Dendritic cell treated with granulocyte-macrophage colony-stimulating factor and Interleukin-4, amounts not matched to agents 40 ng/mL and 50 ng/mL, for 4 days (primary cell): ENCODE data around the gene NAPA.

Experiments used
- H3K27ac Mint-ChIP-seq: one replicate; pipeline ENCODE4 v1.8.0; 2022; ENCODE audit warnings: mild to moderate bottlenecking, mixed read lengths
- H3K27me3 Mint-ChIP-seq: one replicate; pipeline ENCODE4 v1.8.0; 2022; ENCODE audit warnings: mild to moderate bottlenecking, mixed read lengths
- H3K36me3 Mint-ChIP-seq: one replicate; pipeline ENCODE4 v1.8.0; 2022; ENCODE audit warnings: low read depth, mixed read lengths
- H3K4me1 Mint-ChIP-seq: one replicate; pipeline ENCODE4 v1.8.0; 2022; ENCODE audit warnings: low read depth, mixed read lengths
- H3K4me3 Mint-ChIP-seq: one replicate; pipeline ENCODE4 v1.8.0; 2022; ENCODE audit warnings: mild to moderate bottlenecking, moderate library complexity, mixed read lengths
- H3K9me3 Mint-ChIP-seq: one replicate; pipeline ENCODE4 v1.8.0; 2022; ENCODE audit warnings: mixed read lengths
- intact Hi-C: fragments of 100-400 bp; cut with micrococcal nuclease; formaldehyde crosslinking; loops from one replicate; pipeline ENCODE4 v1.15.0; 2022

The NAPA gene

GRCh38 chr19:47539747-47540311 is 25.0 kb upstream of the NAPA start:
- Mint-ChIP-seq H3K4me1 (no peaks in the 10 kb centered on the region), H3K36me3 (no peaks in the 10 kb centered on the region), H3K9me3 (no peaks in the 10 kb centered on the region), H3K4me3 (no peak overlapping the region), H3K27ac (no peak overlapping the region), H3K27me3 (peaks cover 30% of the 10 kb centered on the region)
- intact Hi-C loops, result no loop called here

GRCh38 chr19:47538812-47539211 is 23.9 kb upstream of the NAPA start:
- no peaks in the 10 kb centered on the region for H3K9me3 Mint-ChIP-seq
- no peaks in the 10 kb centered on the region for H3K36me3 Mint-ChIP-seq
- H3K27me3 Mint-ChIP-seq, result peaks cover 21% of the 10 kb centered on the region
- no peak overlapping the region for H3K4me3 Mint-ChIP-seq
- intact Hi-C loops, result no loop called here
- no peak overlapping the region for H3K27ac Mint-ChIP-seq
- H3K4me1 Mint-ChIP-seq, result no peaks in the 10 kb centered on the region

- no peaks in the 10 kb centered on the region for H3K36me3 Mint-ChIP-seq
- H3K9me3 Mint-ChIP-seq, result no peaks in the 10 kb centered on the region
- intact Hi-C loops, result no loop called here
- no peaks in the 10 kb centered on the region for H3K4me1 Mint-ChIP-seq
- H3K27me3 Mint-ChIP-seq, result peaks cover 13% of the 10 kb centered on the region
- H3K27ac Mint-ChIP-seq, result no peak overlapping the region
- no peak overlapping the region for H3K4me3 Mint-ChIP-seq
Observed at GRCh38 chr19:47537493-47537892, 22.6 kb upstream of the NAPA start.

GRCh38 chr19:47534628-47535027 is 19.8 kb upstream of the NAPA start:
- Mint-ChIP-seq H3K27me3 (peaks cover 6% of the 10 kb centered on the region), H3K27ac (no peak overlapping the region), H3K9me3 (no peaks in the 10 kb centered on the region), H3K4me1 (peaks cover 8% of the 10 kb centered on the region), H3K4me3 (no peak overlapping the region), H3K36me3 (no peaks in the 10 kb centered on the region)
- intact Hi-C loops, result no loop called here

DNA sequence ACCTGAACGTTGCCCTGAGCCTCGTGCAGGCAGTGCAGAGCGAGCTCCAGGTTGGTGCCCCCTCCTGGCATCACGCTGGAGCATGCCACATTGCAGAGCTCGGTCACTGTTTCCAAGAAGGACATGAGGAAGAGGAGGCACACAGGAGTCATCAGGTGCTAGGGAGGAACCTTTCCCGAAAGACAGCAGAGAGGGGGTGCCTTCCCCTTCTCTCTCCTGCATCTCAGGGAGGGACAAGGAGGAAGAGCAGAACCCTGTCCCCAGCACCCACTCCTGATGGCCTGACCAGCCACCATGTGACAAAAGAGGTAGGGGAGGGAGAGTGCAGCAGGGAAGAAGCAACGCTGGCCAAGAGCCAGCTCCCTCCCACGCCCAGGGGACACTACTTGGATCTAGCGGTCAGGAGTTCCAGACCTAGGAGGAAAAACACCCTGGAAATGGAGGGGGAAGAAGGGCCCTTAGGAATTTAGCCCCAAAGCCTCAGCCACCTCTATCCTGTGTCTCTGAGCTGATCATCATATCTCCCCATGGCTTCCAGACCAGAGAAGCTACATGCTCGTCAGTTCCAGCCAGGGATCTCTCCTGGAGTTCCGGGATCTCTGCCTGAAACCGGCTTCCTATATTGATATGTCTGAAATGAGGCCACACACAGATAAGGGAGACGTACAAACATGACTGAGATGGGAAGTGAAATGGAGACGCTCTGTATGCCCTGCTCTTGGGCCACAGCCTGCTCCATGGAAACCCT is 17.0 kb upstream of the NAPA start:
- no peak overlapping the region for H3K4me3 Mint-ChIP-seq
- H3K36me3 Mint-ChIP-seq, result no peaks in the 10 kb centered on the region
- peaks cover 8% of the 10 kb centered on the region for H3K4me1 Mint-ChIP-seq
- no peak overlapping the region for H3K27ac Mint-ChIP-seq
- intact Hi-C loops, result no loop called here
- no peaks in the 10 kb centered on the region for H3K9me3 Mint-ChIP-seq
- peaks cover 10% of the 10 kb centered on the region for H3K27me3 Mint-ChIP-seq

DNA sequence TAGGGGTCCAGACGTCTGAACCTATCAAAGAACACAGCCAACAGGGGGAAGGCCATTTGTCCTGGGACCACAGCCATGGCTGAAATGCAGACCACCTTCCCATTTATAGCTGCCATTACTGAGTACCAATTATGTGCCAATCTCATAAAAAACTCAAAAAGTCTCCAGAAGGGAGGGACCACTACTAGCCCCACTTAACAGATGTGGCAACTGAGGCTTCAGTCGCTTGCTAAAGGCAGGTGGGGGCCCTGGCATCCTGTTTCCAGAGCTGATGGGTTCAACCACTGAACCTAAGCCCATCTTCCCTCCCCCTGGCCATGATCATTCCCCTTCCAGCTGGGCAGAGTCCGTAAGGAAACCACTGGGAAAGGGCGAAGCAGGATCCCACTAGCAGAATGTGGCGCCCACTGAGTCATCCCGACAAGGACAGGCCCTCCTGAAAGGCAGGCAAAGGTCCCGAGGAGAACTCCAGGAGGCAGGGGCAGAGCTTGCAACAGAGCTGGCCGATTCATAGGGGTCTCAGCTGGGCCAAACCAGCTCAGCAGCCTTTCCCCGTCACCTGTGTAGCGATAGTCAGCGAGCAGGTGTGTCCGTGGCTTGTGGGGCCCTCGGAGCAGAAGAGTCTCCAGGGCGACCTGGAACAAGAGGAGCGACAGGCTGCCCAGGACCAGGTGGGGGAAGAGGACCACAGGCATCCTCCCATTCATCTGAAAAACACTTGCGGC is 14.3 kb upstream of the NAPA start:
- no peak overlapping the region for H3K27ac Mint-ChIP-seq
- H3K4me1 Mint-ChIP-seq, result peaks cover 8% of the 10 kb centered on the region
- no peaks in the 10 kb centered on the region for H3K36me3 Mint-ChIP-seq
- no peak overlapping the region for H3K4me3 Mint-ChIP-seq
- H3K9me3 Mint-ChIP-seq, result no peaks in the 10 kb centered on the region
- intact Hi-C loops, result no loop called here
- H3K27me3 Mint-ChIP-seq, result peaks cover 15% of the 10 kb centered on the region

DNA sequence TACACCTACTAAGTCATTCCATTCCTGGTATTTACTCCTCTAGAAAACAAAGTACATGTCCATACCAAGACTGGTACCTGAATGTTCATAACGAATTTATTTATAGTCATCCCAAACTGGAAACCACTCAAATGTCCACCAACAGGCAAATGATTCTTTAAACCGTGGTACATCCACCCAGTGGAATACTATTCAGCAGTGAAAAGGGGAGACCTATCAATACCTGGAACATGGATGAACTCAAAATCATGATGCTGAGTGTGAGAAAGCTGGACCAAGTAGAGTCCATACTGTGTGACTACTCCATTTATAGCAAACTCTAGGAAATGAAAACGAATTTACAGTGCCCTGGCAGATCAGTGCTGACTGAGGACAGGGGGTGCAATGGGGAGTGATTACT is 11.9 kb upstream of the NAPA start:
- intact Hi-C loops, result no loop called here
- H3K4me3 Mint-ChIP-seq, result no peak overlapping the region
- H3K36me3 Mint-ChIP-seq, result no peaks in the 10 kb centered on the region
- no peaks in the 10 kb centered on the region for H3K9me3 Mint-ChIP-seq
- H3K27me3 Mint-ChIP-seq, result peaks cover 25% of the 10 kb centered on the region
- peaks cover 7% of the 10 kb centered on the region for H3K4me1 Mint-ChIP-seq
- no peak overlapping the region for H3K27ac Mint-ChIP-seq

- intact Hi-C loops, result no loop called here
- H3K36me3 Mint-ChIP-seq, result no peaks in the 10 kb centered on the region
- H3K27ac Mint-ChIP-seq, result no peak overlapping the region
- no peak overlapping the region for H3K4me3 Mint-ChIP-seq
- H3K4me1 Mint-ChIP-seq, result peaks cover 6% of the 10 kb centered on the region
- H3K9me3 Mint-ChIP-seq, result no peaks in the 10 kb centered on the region
- peaks cover 44% of the 10 kb centered on the region for H3K27me3 Mint-ChIP-seq
Observed at GRCh38 chr19:47523473-47523872, 8.6 kb upstream of the NAPA start.

DNA sequence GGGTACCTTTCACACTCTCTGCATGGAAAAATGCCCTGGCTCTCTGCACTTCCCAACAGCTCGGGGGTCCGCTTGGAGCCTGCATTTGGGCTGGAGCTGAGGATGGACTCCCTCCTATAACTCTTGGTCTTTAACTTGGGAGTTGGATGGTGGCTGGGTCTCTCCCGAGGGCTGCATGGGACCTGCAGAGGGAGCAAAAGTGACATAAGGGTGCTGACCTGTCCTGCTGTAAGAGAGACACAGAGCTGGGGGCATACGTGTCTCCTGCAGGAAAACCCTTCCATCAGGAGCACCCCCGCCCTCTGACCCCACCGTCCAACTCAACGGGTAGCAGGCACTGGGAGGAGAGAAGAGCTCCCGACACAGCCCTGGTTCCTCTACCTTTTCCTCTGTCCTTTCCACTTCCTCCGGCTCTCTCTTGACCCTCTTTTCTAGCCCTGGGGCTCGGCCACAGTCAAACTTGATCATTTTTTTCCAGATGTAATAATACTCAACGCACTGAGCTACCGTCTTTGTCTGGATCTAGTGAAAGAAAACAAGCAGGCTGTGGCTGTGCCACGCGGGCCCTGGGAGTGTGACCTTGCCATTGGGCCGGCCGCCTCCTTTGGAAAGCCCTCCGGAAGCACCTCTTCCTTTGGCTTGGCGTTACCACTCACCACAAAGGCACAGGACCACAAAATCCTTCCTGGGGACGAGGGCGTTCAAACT is 6.8 kb upstream of the NAPA start:
- Mint-ChIP-seq H3K4me3 (no peak overlapping the region), H3K27ac (no peak overlapping the region), H3K4me1 (peaks cover 12% of the 10 kb centered on the region), H3K9me3 (no peaks in the 10 kb centered on the region), H3K27me3 (peaks cover 42% of the 10 kb centered on the region), H3K36me3 (no peaks in the 10 kb centered on the region)
- intact Hi-C loops, result no loop called here

DNA sequence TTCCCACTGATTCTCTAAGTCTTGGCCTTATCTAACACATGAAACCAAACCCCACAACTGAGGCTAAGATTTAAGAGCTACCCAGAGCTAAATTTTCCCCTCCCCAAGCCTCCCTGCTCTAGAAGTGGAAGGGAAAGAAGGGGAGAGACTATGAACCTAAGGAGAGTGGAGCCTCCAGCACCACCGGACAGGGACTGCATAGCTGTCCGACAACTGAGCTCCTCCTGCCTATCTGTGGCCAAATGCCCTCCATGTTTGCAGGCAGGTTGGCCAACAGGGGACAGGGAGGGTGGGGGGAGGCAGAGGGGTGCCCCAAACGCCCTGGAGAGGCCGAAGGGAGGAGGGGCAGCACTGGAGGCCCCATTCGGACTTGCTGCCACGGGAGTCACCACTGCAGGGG is 6.0 kb upstream of the NAPA start:
- Mint-ChIP-seq H3K4me3 (no peak overlapping the region), H3K4me1 (peaks cover 17% of the 10 kb centered on the region), H3K36me3 (no peaks in the 10 kb centered on the region), H3K27ac (no peak overlapping the region), H3K27me3 (peaks cover 38% of the 10 kb centered on the region), H3K9me3 (no peaks in the 10 kb centered on the region)
- intact Hi-C loops, result no loop called here

GRCh38 chr19:47520343-47520806 is 5.5 kb upstream of the NAPA start:
- H3K4me1 Mint-ChIP-seq, result peaks cover 19% of the 10 kb centered on the region
- H3K27ac Mint-ChIP-seq, result no peak overlapping the region
- intact Hi-C loops, result no loop called here

GRCh38 chr19:47518854-47519253 is 4.0 kb upstream of the NAPA start:
- no peak overlapping the region for H3K4me3 Mint-ChIP-seq
- peaks cover 33% of the 10 kb centered on the region for H3K27me3 Mint-ChIP-seq
- intact Hi-C loops, result loop anchor here (5.0 to 10.0 kb wide), 3 partner anchors 82 to 176 kb away; no protein-coding TSS in a partner anchor
- H3K36me3 Mint-ChIP-seq, result peaks cover 11% of the 10 kb centered on the region
- peaks cover 28% of the 10 kb centered on the region for H3K4me1 Mint-ChIP-seq
- no peak overlapping the region for H3K27ac Mint-ChIP-seq
- H3K9me3 Mint-ChIP-seq, result no peaks in the 10 kb centered on the region

More at GRCh38 chr19:47520343-47520806, 5.5 kb upstream of the NAPA start:
- no peaks in the 10 kb centered on the region for H3K36me3 Mint-ChIP-seq
- H3K4me3 Mint-ChIP-seq, result no peak overlapping the region
- peaks cover 38% of the 10 kb centered on the region for H3K27me3 Mint-ChIP-seq
- H3K9me3 Mint-ChIP-seq, result no peaks in the 10 kb centered on the region

- no peak overlapping the region for H3K27ac Mint-ChIP-seq
- no peak overlapping the region for H3K4me3 Mint-ChIP-seq
- H3K9me3 Mint-ChIP-seq, result no peaks in the 10 kb centered on the region
- H3K4me1 Mint-ChIP-seq, result peaks cover 36% of the 10 kb centered on the region
- H3K36me3 Mint-ChIP-seq, result peaks cover 17% of the 10 kb centered on the region
- peaks cover 27% of the 10 kb centered on the region for H3K27me3 Mint-ChIP-seq
- intact Hi-C loops, result loop anchor here (5.0 to 10.0 kb wide), 3 partner anchors 81 to 177 kb away; no protein-coding TSS in a partner anchor
Observed at GRCh38 chr19:47518139-47518538, 3.3 kb upstream of the NAPA start.
